Measurements from ENCODE around the gene BLVRA. TPM values are rescaled to one million over a fixed set of nuclear protein-coding genes. Genes with fewer than 3 reads are reported as not detected.
"Not testable (repeated sequence)": the region's sequence is repeated elsewhere in the genome, so short reads cannot be mapped to it uniquely, and the experiment has no call there.

The BLVRA gene
- total RNA-seq, 6 experiments from 2014 or later, result 3.1 to 14.7 (median 5.6) TPM

- 57% methylated on average over 1 of the region's 2 CpGs for WGBS (ENCODE audit: insufficient coverage, low coverage, low lambda C conversion rate, missing lambda C conversion rate)
- H3K36me3 ChIP-seq, result no peaks in the 10 kb centered on the region
- H3K4me1 ChIP-seq, result no peaks in the 10 kb centered on the region
- ATAC-seq, result no peak
- no peaks in the 10 kb centered on the region for H3K9me3 ChIP-seq
- TF ChIP-seq POLR2A (IDR thresholded peaks at IDR 0.05) (no peak), CTCF (IDR thresholded peaks at IDR 0.05) (no peak)
- no peaks in the 10 kb centered on the region for H3K27me3 ChIP-seq
- no peak for DNase-seq
- no peak overlapping the region for H3K27ac ChIP-seq
- H3K4me3 ChIP-seq, result no peak overlapping the region
- intact Hi-C loops (cut with DNase I), result no loop called here
These were observed 45.4 kb downstream of the BLVRA start for GRCh38 chr7:43803865-43804264.

GRCh38 chr7:43808410-43808809, 49.9 kb downstream of the BLVRA start:
- Histone ChIP-seq H3K4me1 (no peaks in the 10 kb centered on the region), H3K4me3 (no peak overlapping the region), H3K9me3 (no peaks in the 10 kb centered on the region), H3K36me3 (no peaks in the 10 kb centered on the region), H3K27me3 (no peaks in the 10 kb centered on the region), H3K27ac (no peak overlapping the region)
- ATAC-seq (no peak), DNase-seq (no peak)
- intact Hi-C loops (cut with DNase I), result no loop called here
- TF ChIP-seq CTCF (IDR thresholded peaks at IDR 0.05), result no peak
- no peak for TF ChIP-seq POLR2A (IDR thresholded peaks at IDR 0.05)
- 87% methylated on average over 5 of the region's 11 CpGs for WGBS (ENCODE audit: insufficient coverage, low coverage, low lambda C conversion rate, missing lambda C conversion rate)

GRCh38 chr7:43810195-43810941, 51.9 kb downstream of the BLVRA start:
- H3K4me1 ChIP-seq; H3K27me3 ChIP-seq; H3K4me3 ChIP-seq; H3K9me3 ChIP-seq; ATAC-seq; H3K27ac ChIP-seq; H3K36me3 ChIP-seq; intact Hi-C loops (cut with DNase I): not testable (repeated sequence)
- 79% methylated on average over 13 of the region's 16 CpGs for WGBS (ENCODE audit: insufficient coverage, low coverage, low lambda C conversion rate, missing lambda C conversion rate)
- peak in 1 of 3 donors; percentile 33 for DNase-seq
- TF ChIP-seq CTCF (IDR thresholded peaks at IDR 0.05), result peak in 2 of 4 donors; percentile 10 to 23

GRCh38 chr7:43815373-43815772, 56.9 kb downstream of the BLVRA start:
- Histone ChIP-seq H3K4me1 (no peaks in the 10 kb centered on the region), H3K27ac (no peak overlapping the region), H3K36me3 (no peaks in the 10 kb centered on the region), H3K9me3 (no peaks in the 10 kb centered on the region), H3K4me3 (no peak overlapping the region), H3K27me3 (no peaks in the 10 kb centered on the region)
- no peak for DNase-seq
- TF ChIP-seq CTCF (IDR thresholded peaks at IDR 0.05) (no peak), POLR2A (IDR thresholded peaks at IDR 0.05) (no peak)
- WGBS (ENCODE audit: insufficient coverage, low coverage, low lambda C conversion rate, missing lambda C conversion rate), result 60% methylated on average over 2 of the region's 3 CpGs
- no peak for ATAC-seq
- intact Hi-C loops (cut with DNase I), result no loop called here

GRCh38 chr7:43816046-43816797, 57.7 kb downstream of the BLVRA start:
- H3K27me3 ChIP-seq; H3K27ac ChIP-seq; intact Hi-C loops (cut with DNase I); H3K36me3 ChIP-seq; H3K4me1 ChIP-seq; ATAC-seq; H3K4me3 ChIP-seq; DNase-seq; H3K9me3 ChIP-seq: not testable (repeated sequence)
- WGBS (ENCODE audit: insufficient coverage, low coverage, low lambda C conversion rate, missing lambda C conversion rate), result 53% methylated on average over 2 of the region's 2 CpGs

- H3K9me3 ChIP-seq; H3K27me3 ChIP-seq; intact Hi-C loops (cut with DNase I); ATAC-seq; H3K4me3 ChIP-seq; H3K27ac ChIP-seq; H3K36me3 ChIP-seq; H3K4me1 ChIP-seq; DNase-seq: not testable (repeated sequence)
- 87% methylated on average over 7 of the region's 7 CpGs for WGBS (ENCODE audit: insufficient coverage, low coverage, low lambda C conversion rate, missing lambda C conversion rate)
These were observed 64.9 kb downstream of the BLVRA start for GRCh38 chr7:43823425-43823824.
